DLD1 (cell line): ENCODE data around the gene TLR8.
"Not testable (repeated sequence)": the region's sequence is repeated elsewhere in the genome, so short reads cannot be mapped to it uniquely, and the experiment has no call there.

Source experiments
- in situ Hi-C: cut with HindIII; loops from 2 replicates; pipeline ENCODE4 v1.10.0; 2017; ENCODE audit warnings: low sequenced_read_pairs

The TLR8 gene

GRCh38 chrX:12963210-12963850, 56.9 kb downstream of the TLR8 start:
- in situ Hi-C loops, result not testable (repeated sequence)

- in situ Hi-C loops, result no loop called here
Observed at GRCh38 chrX:12965131-12965940, 58.9 kb downstream of the TLR8 start.

DNA sequence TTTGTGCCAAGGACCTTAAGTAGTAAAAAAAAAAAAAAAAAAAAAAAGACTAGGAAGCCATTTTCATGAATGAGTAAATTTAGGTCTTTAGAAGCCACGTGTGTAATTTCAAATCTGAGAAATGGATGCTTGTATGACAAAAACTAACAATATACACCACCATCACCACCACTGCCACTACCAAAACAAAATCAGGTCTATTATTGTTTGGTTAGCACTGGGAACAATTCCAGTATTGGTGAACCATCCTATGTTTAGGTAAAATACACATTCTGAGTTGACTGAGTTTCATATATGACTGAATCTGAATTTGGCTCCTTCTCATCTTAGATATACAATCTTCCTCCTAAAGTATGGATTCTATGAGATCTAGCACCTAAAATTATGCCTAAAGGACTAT, 59.7 kb downstream of the TLR8 start:
- in situ Hi-C loops, result no loop called here

GRCh38 chrX:12967711-12968465, 61.5 kb downstream of the TLR8 start:
- in situ Hi-C loops, result no loop called here

- in situ Hi-C loops, result no loop called here
Observed at GRCh38 chrX:12970691-12971202, 64.3 kb downstream of the TLR8 start.

DNA sequence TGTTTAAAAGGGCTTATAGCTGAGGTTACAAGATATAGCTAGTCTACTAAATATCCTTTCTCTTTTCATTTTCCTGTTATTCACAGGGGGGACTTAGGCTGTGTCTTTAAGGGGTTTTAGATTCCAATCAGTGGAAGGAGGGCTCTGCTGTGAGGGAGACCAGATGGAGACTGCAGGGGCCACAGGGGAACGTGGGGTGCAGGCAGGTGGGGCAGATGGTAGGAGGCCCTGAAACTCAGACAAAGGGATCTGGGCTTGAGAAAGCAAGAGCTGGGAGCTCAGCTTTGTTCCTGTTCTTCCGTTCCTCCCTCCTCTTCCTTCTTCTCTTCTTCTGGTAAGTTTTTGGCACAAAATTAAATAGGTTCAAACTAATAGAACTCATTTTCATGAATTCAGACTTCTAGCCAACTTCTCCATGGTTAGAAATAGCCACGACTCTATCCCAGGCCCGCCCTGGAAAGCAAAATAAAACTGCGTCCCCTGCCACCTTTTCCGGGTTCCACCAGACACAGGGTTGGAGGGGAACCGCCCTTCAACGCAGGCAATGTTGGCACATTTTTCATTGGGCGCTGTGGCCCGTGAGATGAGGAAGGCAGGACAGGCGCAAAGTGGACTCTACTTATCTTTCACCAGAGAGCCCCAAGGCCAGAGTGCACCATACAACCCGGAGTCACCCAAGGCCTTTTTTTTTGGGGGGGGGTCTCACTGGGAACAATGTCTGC, 65.0 kb downstream of the TLR8 start:
- in situ Hi-C loops, result no loop called here

- in situ Hi-C loops, result no loop called here
Observed at GRCh38 chrX:12972243-12972642, 65.8 kb downstream of the TLR8 start.
